HG03342 (cell line): ENCODE measurements around the gene UBL3.

ENCODE experiments used
- ATAC-seq: cut with Tn5 transposase; IDR thresholded peaks from one replicate; pipeline ENCODE4 v1.9.1; 2021; ENCODE audit warnings: mild to moderate bottlenecking, moderate library complexity; ENCODE audit not compliant: unreplicated experiment

The UBL3 gene

GRCh38 chr13:29761160-29761559 lies 89.3 kb downstream of the UBL3 start:
- ATAC-seq: no peak

GRCh38 chr13:29760544-29760943 lies 89.9 kb downstream of the UBL3 start:
- ATAC-seq: no peak

DNA sequence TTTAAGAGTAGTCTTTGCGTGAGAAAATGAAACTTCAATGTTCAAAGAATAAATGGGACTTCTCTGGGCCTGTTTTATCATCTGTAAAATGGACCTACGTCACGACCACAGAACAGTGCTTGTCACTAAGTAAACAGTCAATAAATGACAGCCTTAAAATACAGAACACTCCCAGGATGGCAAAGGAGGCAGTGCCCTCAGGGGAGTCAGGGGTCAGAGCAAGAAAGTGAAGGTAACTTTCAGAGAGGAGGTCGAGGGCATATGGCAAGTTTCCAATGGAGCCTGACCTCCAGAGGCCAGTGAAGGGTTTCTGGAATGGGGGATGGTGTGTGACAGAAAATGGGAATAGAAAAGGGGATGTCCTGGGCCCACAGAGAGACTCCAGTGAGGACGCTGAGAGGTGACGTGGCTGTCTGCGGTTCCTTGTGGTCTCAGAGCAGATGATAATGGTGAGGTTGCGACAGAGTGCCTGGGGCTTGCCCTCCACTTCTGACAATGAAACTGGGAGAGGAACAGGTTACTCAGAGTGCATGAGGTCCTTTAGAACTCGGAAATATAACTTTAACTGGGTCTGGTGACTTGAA lies 91.8 kb downstream of the UBL3 start:
- ATAC-seq: peak; percentile 92

- no peak for ATAC-seq
These were observed 93.9 kb downstream of the UBL3 start for GRCh38 chr13:29756506-29756905.

GRCh38 chr13:29754473-29754806 lies 96.0 kb downstream of the UBL3 start:
- ATAC-seq: no peak

DNA sequence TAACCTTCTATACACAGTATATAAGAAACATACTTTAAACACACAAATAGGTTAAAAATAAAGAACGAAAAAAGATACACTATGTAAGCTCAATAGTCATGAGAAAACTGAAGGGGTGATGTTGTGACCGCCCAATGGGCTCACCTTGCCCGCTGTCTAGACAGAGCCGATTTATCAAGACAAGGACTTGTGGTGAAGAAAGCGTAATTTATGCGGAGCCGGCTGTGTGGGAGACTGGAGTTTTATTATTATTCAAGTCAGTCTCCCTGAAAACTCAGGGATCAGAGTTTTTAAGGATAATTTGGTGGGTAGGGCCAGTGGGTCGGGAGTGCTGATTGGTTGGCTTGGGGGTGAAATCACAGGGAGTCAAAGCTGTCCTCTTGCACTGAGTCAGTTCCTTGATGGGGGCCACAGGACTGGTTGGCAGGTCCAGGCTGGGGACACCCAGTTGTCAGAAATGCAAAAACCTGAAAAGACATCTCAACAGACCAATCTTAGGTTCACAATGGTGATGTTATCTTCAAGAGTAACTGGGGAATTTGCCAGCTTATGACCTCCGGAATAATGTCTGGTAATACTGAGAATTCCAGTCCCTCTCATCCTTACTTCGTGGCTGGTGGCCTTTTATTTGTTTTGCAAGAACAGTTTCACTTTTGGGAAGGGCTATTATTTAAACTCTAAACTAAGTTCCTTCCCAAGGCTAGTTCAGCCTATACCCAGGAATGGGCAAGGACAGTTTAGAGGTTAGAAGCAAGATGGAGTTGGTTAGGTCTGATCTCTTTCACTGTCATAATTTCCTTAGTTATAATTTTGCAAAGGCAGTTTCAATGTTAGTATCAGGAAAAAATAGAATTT lies 96.6 kb downstream of the UBL3 start:
- no peak for ATAC-seq

DNA sequence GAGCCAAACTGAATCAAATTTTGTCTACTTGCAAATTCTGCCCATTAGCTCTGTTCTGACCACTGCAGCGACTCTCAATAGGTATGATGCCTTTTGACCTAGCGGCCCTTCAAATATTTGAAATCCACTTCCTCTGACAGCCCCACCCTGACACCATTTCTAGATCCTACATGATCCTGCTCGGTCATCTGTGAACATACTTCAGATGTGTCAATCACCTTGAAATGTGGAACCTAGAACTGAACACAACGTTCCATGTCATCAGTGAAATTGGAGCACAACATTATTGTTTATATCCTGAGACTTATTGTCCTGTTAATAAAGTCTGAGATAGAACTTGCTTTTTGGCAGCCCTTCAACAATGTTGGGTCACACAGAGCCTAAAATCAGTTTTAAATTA lies 98.2 kb downstream of the UBL3 start:
- ATAC-seq: no peak

DNA sequence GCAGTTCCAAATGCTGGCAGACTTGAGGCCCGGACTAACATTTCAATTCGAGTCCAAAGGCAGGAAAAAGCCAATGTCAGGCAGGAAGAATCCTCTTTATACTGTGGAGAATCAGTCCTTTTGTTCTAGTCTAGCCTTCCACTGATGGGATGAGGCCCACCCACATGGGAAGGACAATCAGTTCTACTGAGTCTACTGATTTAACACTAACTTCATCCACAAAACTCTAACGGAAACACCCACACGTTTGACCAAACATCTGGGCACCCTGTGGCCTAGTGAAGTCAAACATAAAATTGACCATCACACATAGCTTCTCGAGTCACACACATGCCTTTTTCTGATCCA lies 100.3 kb downstream of the UBL3 start:
- ATAC-seq: no peak

- no peak for ATAC-seq
These were observed 100.8 kb downstream of the UBL3 start for GRCh38 chr13:29749401-29750182.

GRCh38 chr13:29748097-29748496 lies 102.3 kb downstream of the UBL3 start:
- ATAC-seq: no peak

GRCh38 chr13:29746148-29746677 lies 104.2 kb downstream of the UBL3 start:
- no peak for ATAC-seq

GRCh38 chr13:29745704-29746103 lies 104.7 kb downstream of the UBL3 start:
- no peak for ATAC-seq

GRCh38 chr13:29743201-29743786 lies 107.1 kb downstream of the UBL3 start:
- ATAC-seq: no peak

GRCh38 chr13:29740961-29741360 lies 109.5 kb downstream of the UBL3 start:
- no peak for ATAC-seq

DNA sequence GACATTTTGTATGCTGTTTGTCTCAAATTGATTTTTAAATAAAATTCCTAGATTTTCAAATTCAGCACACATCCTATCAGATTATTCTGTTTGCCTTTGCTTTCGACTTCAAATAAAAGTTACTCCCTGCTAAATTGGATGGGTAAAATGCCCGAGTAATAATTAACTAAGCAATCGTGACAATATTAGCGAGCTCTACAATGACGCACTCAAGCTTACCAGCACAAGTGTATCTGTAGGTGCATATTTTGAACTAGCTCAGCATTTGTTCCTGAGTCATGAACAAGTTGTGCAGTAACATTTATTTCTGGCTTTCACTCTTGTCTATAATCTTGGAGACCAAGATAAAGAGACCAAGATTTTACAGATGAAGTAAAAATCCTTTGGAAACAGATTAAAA lies 113.4 kb downstream of the UBL3 start:
- ATAC-seq: no peak

GRCh38 chr13:29733147-29733611 lies 117.2 kb downstream of the UBL3 start:
- no peak for ATAC-seq

DNA sequence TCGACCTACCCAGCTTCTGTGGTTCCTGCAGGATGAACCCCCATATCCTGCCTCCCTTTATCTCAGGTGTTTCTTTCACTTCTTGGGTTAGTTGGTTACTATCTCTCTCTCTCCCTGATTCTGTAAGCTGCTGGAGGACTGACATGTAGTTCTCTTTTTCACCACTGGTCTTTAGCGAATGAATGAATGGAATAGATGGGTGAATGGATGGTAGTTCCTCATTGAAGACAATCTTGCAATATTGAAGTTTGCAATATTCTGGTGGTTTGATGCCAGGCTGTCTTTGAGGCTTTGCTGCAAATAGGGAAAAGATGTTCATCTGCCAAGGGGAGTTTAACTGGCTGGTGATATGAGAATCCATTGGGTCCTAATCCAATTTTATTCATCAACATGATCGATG lies 120.2 kb downstream of the UBL3 start:
- ATAC-seq: no peak

- no peak for ATAC-seq
These were observed 128.0 kb downstream of the UBL3 start for GRCh38 chr13:29722415-29722814.

DNA sequence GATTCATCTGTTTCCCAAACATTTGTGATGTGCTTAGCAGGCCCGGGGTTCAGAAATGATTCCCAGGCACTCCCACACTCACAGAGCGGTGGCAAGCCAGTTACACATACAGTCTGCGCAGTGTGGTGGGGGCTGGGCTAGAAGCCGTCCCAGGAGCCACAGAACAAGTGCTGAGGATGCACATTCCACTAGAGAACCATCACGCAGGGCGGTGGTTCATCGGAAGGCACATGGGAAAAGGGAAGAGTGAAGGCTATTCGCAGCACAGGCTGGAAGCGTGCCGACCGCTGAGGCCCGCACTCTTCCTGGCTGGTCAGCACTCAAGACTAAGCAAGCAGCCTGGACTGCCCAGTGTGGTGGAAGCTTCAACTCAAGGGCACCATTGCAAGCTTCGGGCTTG lies 128.7 kb downstream of the UBL3 start:
- no peak for ATAC-seq

DNA sequence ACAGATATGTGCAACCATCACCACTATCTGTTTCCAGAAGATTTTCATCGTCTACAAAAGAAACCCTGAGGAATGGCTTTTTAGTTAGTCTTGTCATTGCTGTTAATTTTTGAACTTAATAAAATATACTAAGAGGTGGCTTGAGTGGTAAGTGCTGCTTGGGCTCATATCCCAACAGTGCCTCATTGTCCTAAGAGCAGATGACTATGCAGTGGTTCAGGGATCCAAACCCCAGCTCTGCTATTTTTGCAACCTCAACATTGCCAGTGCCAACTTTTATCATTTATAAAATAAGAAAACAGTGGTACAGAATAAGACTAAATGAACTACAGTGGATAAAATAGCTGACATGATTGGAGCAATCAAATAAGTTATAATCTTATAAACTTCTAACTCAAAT lies 131.7 kb downstream of the UBL3 start:
- no peak for ATAC-seq

DNA sequence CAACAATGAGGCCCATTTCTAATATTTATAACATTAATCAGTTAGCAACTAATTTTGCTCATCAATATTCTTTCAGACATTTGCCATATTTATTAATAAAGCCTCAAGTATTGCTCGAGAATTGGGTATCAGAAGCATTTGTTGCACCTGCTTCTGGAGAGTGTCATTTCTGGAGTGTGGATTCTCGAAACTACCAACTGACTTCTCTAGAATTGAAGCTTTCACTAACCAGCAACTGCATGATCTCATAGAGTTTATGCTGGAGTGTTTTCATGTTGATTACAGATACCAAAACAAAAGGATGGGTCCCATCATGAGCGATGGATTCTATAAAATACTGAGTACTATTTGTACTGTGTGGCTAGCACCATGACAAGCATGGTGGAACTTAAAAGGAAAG lies 133.9 kb downstream of the UBL3 start:
- ATAC-seq: no peak
